Measurements from ENCODE around the gene CAPN1.

The CAPN1 gene

DNA sequence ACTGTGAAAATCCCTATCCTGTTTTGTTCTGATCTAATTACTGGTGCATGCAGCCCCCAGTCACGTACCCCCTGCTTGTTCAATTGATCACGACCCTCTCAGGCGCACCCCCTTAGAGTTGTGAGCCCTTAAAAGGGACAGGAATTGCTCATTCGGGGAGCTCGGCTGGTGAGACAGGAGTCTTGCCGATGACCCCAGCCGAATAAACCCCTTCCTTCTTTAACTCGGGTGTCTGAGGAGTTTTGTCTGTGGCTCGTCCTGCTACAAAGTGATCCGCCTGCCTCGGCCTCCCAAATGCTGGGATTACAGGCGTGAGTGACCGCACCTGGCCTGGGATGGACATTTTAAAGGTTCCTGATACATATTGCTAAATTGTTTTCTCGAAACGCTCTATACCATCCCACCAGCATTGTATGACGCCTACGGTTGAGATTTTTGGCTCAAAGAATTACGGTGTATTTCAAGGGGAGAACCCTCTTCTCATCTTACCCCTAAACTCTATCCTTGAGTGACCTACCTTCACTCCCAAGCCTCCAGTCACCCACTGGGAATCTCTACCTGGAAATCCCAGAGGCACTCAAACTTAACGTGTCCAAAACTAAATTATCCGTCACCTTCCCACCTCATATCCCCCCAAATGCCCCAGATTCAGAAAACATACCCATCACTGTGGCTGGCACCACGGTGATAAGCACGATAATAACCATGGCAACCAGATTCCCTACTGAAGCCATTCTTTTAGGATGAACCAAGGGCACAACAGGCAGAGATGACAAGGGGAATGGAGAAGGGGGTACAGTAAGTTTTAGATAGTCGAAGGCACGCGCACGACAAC lies 79.2 kb downstream of the CAPN1 start:
- no peak for DNase-seq (ENCODE audit: low read depth in 2 of 2)

Measured in stimulated activated CD8-positive, alpha-beta memory T cell treated with anti-CD3 and anti-CD28 coated beads, Interleukin-15, amount 100 ng/mL, for 4 hours (primary cell).